Right lobe of liver (tissue), 4 donors: ENCODE measurements around the gene GGT6.

Experiments used
- POLR2A ChIP-seq: fragments of 450-650 bp; IDR thresholded peaks from one replicate; pipeline ENCODE4 v1.6.1; 2017; ENCODE audit warnings: antibody characterized with exemption, mild to moderate bottlenecking
- TF ChIP-seq, protein P1 (sequence below), 4 donors: fragments of 200-600 bp in 3 of 4; fragments of 450-650 bp in 1 of 4; IDR thresholded peaks; one replicate each; pipeline versions ENCODE4 v1.5.1 to v1.8.0; 2016 to 2022; ENCODE audit warnings: antibody characterized with exemption in 4 of 4, mild to moderate bottlenecking in 2 of 4
- donor health status: DM: no; HTN: no; CAD: no.
- donor health status: DM: no; HTN: no; CAD: no.
- donor health status: DM: no; HTN: yes; CAD: no.

DNA sequence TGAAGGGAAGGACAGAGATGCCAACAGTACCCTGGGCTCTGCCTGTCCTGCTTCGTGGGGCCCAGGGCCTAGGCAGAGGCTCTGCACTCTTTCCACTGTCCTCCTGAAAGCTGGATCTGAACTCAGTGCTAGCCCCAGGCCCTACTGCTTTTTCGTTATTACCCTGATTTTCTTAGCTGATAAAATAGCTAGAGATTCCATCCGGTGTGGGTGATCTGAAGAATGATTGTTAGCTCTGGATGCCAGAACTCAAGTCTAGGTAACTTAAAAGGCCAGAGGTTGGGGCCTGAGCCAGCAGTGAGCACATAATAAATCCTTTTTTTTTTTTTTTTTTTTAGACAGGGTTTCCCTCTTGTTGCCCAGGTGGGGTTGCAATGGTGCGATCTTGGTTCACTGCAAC is 3.4 kb downstream of the GGT6 start:
- TF ChIP-seq, protein P1, sequence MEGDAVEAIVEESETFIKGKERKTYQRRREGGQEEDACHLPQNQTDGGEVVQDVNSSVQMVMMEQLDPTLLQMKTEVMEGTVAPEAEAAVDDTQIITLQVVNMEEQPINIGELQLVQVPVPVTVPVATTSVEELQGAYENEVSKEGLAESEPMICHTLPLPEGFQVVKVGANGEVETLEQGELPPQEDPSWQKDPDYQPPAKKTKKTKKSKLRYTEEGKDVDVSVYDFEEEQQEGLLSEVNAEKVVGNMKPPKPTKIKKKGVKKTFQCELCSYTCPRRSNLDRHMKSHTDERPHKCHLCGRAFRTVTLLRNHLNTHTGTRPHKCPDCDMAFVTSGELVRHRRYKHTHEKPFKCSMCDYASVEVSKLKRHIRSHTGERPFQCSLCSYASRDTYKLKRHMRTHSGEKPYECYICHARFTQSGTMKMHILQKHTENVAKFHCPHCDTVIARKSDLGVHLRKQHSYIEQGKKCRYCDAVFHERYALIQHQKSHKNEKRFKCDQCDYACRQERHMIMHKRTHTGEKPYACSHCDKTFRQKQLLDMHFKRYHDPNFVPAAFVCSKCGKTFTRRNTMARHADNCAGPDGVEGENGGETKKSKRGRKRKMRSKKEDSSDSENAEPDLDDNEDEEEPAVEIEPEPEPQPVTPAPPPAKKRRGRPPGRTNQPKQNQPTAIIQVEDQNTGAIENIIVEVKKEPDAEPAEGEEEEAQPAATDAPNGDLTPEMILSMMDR (IDR thresholded peaks at IDR 0.05), result no peak
- no peak for TF ChIP-seq POLR2A
